ENCODE measurements around the gene UQCR11. TPM values are rescaled to one million over a fixed set of nuclear protein-coding genes. Genes with fewer than 3 reads are reported as not detected.
A peak's percentile ranks its signal among the peaks of the same experiment; 100 is the strongest.

UQCR11 gene
- total and polyA plus RNA-seq, 7 donors: 81.1 to 339 (median 158) TPM

- intact Hi-C loops (cut with DNase I): no loop called here
- Histone ChIP-seq H3K27me3 (no peaks in the 10 kb centered on the region), H3K27ac (no peak overlapping the region), H3K36me3 (peaks cover 23 to 57% (median 32%) of the 10 kb centered on the region in 4 donors), H3K4me3 (no peak overlapping the region), H3K9me3 (no peaks in the 10 kb centered on the region), H3K4me1 (peaks cover 0 to 12% (median 10%) of the 10 kb centered on the region in 4 donors)
- WGBS, 2 donors: 77 to 80% methylated on average over 11 of the region's 11 CpGs
- no peak for DNase-seq
- TF ChIP-seq CTCF (IDR thresholded peaks at IDR 0.05) (no peak), POLR2A (IDR thresholded peaks at IDR 0.05) (no peak), POLR2AphosphoS5 (IDR thresholded peaks at IDR 0.05) (no peak), EP300 (IDR thresholded peaks at IDR 0.05) (no peak)
Observed at GRCh38 chr19:1610579-1610978, 5.3 kb upstream of the UQCR11 start.

GRCh38 chr19:1609680-1610474 is 4.6 kb upstream of the UQCR11 start:
- WGBS, 2 donors: 93% methylated on average over 16 of the region's 16 CpGs
- Histone ChIP-seq H3K36me3 (peaks cover 16 to 50% (median 25%) of the 10 kb centered on the region in 4 donors), H3K27me3 (no peaks in the 10 kb centered on the region), H3K27ac (no peak overlapping the region), H3K4me3 (no peak overlapping the region), H3K4me1 (peaks cover 0 to 11% (median 10%) of the 10 kb centered on the region in 4 donors), H3K9me3 (no peaks in the 10 kb centered on the region)
- no peak for TF ChIP-seq POLR2AphosphoS5 (IDR thresholded peaks at IDR 0.05)
- no peak for TF ChIP-seq EP300 (IDR thresholded peaks at IDR 0.05)
- TF ChIP-seq POLR2A (IDR thresholded peaks at IDR 0.05): no peak
- intact Hi-C loops (cut with DNase I): loop anchor here (5.0 kb wide), 1 partner anchor 43 kb away; the partner anchor contains the start of gene MEX3D
- DNase-seq: no peak

- WGBS, 2 donors: 28 to 36% methylated on average over 10 of the region's 10 CpGs
- H3K36me3 ChIP-seq: peaks cover 8 to 42% (median 18%) of the 10 kb centered on the region in 4 donors
- peaks cover 0 to 19% (median 17%) of the 10 kb centered on the region in 4 donors for H3K4me1 ChIP-seq
- no peaks in the 10 kb centered on the region for H3K9me3 ChIP-seq
- no peak for TF ChIP-seq EP300 (IDR thresholded peaks at IDR 0.05)
- no peak for TF ChIP-seq CTCF (IDR thresholded peaks at IDR 0.05)
- no peak for DNase-seq
- no peaks in the 10 kb centered on the region for H3K27me3 ChIP-seq
- no peak overlapping the region for H3K4me3 ChIP-seq
- intact Hi-C loops (cut with DNase I): loop anchor here (5.0 kb wide), 1 partner anchor 42 kb away; the partner anchor contains the start of gene MEX3D
- no peak overlapping the region for H3K27ac ChIP-seq
Observed at GRCh38 chr19:1609103-1609396, 3.8 kb upstream of the UQCR11 start.

- DNase-seq: no peak
- intact Hi-C loops (cut with DNase I): loop anchor here (5.0 kb wide), 1 partner anchor 41 kb away; the partner anchor contains the start of gene MEX3D
- Histone ChIP-seq H3K9me3 (no peaks in the 10 kb centered on the region), H3K36me3 (peaks cover 7 to 36% (median 16%) of the 10 kb centered on the region in 4 donors), H3K4me3 (no peak overlapping the region), H3K27me3 (no peaks in the 10 kb centered on the region), H3K4me1 (peaks cover 0 to 24% (median 22%) of the 10 kb centered on the region in 4 donors), H3K27ac (no peak overlapping the region)
- 53 to 72% methylated on average over 23 of the region's 23 CpGs for WGBS, 2 donors
- TF ChIP-seq CTCF (IDR thresholded peaks at IDR 0.05): no peak
- no peak for TF ChIP-seq POLR2AphosphoS5 (IDR thresholded peaks at IDR 0.05)
- no peak for TF ChIP-seq EP300 (IDR thresholded peaks at IDR 0.05)
- TF ChIP-seq POLR2A (IDR thresholded peaks at IDR 0.05): no peak
Observed at GRCh38 chr19:1608359-1609102, 3.3 kb upstream of the UQCR11 start.

- intact Hi-C loops (cut with DNase I): loop anchor here (1.0 to 5.0 kb wide), 2 partner anchors 39 to 45 kb away; partner anchors contain the start of gene MEX3D
- peak overlapping the region; percentile 90 to 96 (median 94) for H3K27ac ChIP-seq
Observed at GRCh38 chr19:1606138-1606651, 933 bp upstream of the UQCR11 start.

More at GRCh38 chr19:1606138-1606651, 933 bp upstream of the UQCR11 start:
- Histone ChIP-seq H3K36me3 (peaks cover 0 to 20% (median 1%) of the 10 kb centered on the region in 4 donors), H3K27me3 (no peaks in the 10 kb centered on the region), H3K4me1 (peaks cover 0 to 39% (median 36%) of the 10 kb centered on the region in 4 donors), H3K9me3 (no peaks in the 10 kb centered on the region), H3K4me3 (peak overlapping the region; percentile 87 to 98 (median 95))
- DNase-seq: no peak
- TF ChIP-seq POLR2A (IDR thresholded peaks at IDR 0.05): no peak
- no peak for TF ChIP-seq EP300 (IDR thresholded peaks at IDR 0.05)
- TF ChIP-seq CTCF (IDR thresholded peaks at IDR 0.05): no peak
- no peak for TF ChIP-seq POLR2AphosphoS5 (IDR thresholded peaks at IDR 0.05)
- 9 to 18% methylated on average over 16 of the region's 16 CpGs for WGBS, 2 donors

Data from sigmoid colon (tissue), 7 donors.